Hepatocyte (in vitro differentiated cells): ENCODE data around the gene TRPM1. TPM values are rescaled to one million over a fixed set of nuclear protein-coding genes. Genes with fewer than 3 reads are reported as not detected.

Experiments used
- DNase-seq: peaks from one replicate; pipeline ENCODE4 v3.0.0-alpha.2; 2016; ENCODE audit warnings: low spot score
- H2AFZ ChIP-seq: fragments of 200-600 bp; sonication (generic); 2 replicates; pipeline ENCODE4 v1.6.0; 2016; ENCODE audit warnings: antibody characterized with exemption, mild to moderate bottlenecking
- H3K27ac ChIP-seq: fragments of 200-600 bp; sonication (generic); 2 replicates; pipeline ENCODE4 v1.5.1; 2016; ENCODE audit warnings: mild to moderate bottlenecking
- H3K27me3 ChIP-seq: fragments of 200-600 bp; sonication (generic); 2 replicates; pipeline ENCODE4 v1.6.1; 2016
- H3K36me3 ChIP-seq: fragments of 200-600 bp; sonication (generic); replicated peaks from 2 replicates; pipeline ENCODE4 v1.5.1; 2016; ENCODE audit warnings: low read depth; ENCODE audit not compliant: insufficient read depth
- H3K4me1 ChIP-seq: fragments of 200-600 bp; sonication (generic); 2 replicates; pipeline ENCODE4 v1.5.1; 2016; ENCODE audit warnings: mild to moderate bottlenecking, moderate library complexity; ENCODE audit not compliant: insufficient read depth
- H3K4me2 ChIP-seq: fragments of 200-600 bp; sonication (generic); 2 replicates; pipeline ENCODE4 v1.6.0; 2016
- H3K4me3 ChIP-seq: fragments of 200-600 bp; sonication (generic); 2 replicates; pipeline ENCODE4 v1.5.1; 2016; ENCODE audit warnings: mild to moderate bottlenecking
- H3K79me2 ChIP-seq: fragments of 200-600 bp; sonication (generic); 2 replicates; pipeline ENCODE4 v1.6.0; 2017; ENCODE audit warnings: mild to moderate bottlenecking
- H3K9me2 ChIP-seq: fragments of 200-600 bp; sonication (generic); replicated peaks from 2 replicates; pipeline ENCODE4 v1.6.0; 2017; ENCODE audit warnings: mild to moderate bottlenecking; ENCODE audit not compliant: insufficient read depth
- H3K9me3 ChIP-seq: fragments of 200-600 bp; sonication (generic); 2 replicates; pipeline ENCODE4 v1.5.1; 2016; ENCODE audit warnings: low read depth, mild to moderate bottlenecking
- H4K20me1 ChIP-seq: fragments of 200-600 bp; sonication (generic); 2 replicates; pipeline ENCODE4 v1.6.0; 2016; ENCODE audit warnings: mild to moderate bottlenecking; ENCODE audit not compliant: insufficient read depth, poor library complexity, severe bottlenecking
- EZH2 ChIP-seq: fragments of 200-600 bp; sonication (generic); IDR thresholded peaks from 2 replicates; pipeline ENCODE4 v1.6.1; 2016; ENCODE audit warnings: antibody characterized with exemption, mild to moderate bottlenecking, borderline replicate concordance
- EZH2phosphoT487 ChIP-seq: fragments of 200-600 bp; sonication (generic); IDR thresholded peaks from one replicate; pipeline ENCODE4 v1.6.1; 2018; ENCODE audit warnings: antibody characterized with exemption, mild to moderate bottlenecking, low read depth, moderate library complexity; ENCODE audit not compliant: unreplicated experiment, severe bottlenecking
- WGBS: methylation state at CpG from one replicate; pipeline ENCODE4 v1.1.6; 2016; ENCODE audit warnings: low lambda C conversion rate; ENCODE audit errors: missing lambda C conversion rate; 5-methylcytosine and 5-hydroxymethylcytosine counted together
- polyA plus RNA-seq: library from polyadenylated mRNA; unstranded; fragments of >200 nt; fragmentation: Nextera tagmentation; extraction: Ambion mirVana; gene quantifications from 2 replicates; pipeline ENCODE4 v1.2.1, GENCODE V29; 2016
- total RNA-seq: library from RNA; depleted of rRNA; stranded (reverse); fragments of >200 nt; gene quantifications from 2 replicates; pipeline ENCODE4 v1.2.3, GENCODE V29; 2014
- TF ChIP-seq, protein P1 (sequence below): fragments of 200-600 bp; sonication (generic); IDR thresholded peaks from 2 replicates; pipeline ENCODE4 v1.5.1; 2016; ENCODE audit warnings: antibody characterized with exemption, mild to moderate bottlenecking; ENCODE audit not compliant: poor library complexity

The TRPM1 gene
- total and polyA plus RNA-seq, 2 experiments from 2014 or later = not detected

DNA sequence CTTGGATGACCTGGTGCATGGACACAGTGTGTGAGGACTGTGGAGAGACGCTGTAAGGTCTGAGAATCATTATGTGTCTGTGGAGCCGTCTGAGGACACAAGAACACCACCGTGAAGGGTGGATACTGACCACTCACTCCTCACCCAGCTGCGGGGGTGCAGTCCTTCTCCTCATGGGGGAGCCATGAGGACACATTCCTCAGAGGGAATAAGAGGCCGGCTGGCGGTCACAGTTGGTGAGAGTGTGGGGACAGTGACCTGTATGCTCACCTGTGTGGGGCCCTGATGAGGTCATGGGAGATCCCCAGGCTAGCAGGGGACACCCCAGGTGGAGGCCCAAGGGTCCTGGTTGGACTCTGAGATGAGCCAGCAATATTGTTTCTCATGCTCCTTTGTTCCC lies 2.5 kb upstream of the TRPM1 start:
- WGBS = 87% methylated on average over 6 of the region's 6 CpGs
- no peaks in the 10 kb centered on the region for H3K27me3 ChIP-seq
- no peaks in the 10 kb centered on the region for H3K9me3 ChIP-seq
- no peak for DNase-seq
- no peaks in the 10 kb centered on the region for H3K9me2 ChIP-seq
- H2AFZ ChIP-seq = no peak overlapping the region
- no peaks in the 10 kb centered on the region for H4K20me1 ChIP-seq
- no peak overlapping the region for H3K4me2 ChIP-seq
- H3K36me3 ChIP-seq = no peaks in the 10 kb centered on the region
- H3K79me2 ChIP-seq = no peaks in the 10 kb centered on the region
- no peak overlapping the region for H3K27ac ChIP-seq
- H3K4me1 ChIP-seq = peaks cover 7% of the 10 kb centered on the region
- TF ChIP-seq, protein P1, sequence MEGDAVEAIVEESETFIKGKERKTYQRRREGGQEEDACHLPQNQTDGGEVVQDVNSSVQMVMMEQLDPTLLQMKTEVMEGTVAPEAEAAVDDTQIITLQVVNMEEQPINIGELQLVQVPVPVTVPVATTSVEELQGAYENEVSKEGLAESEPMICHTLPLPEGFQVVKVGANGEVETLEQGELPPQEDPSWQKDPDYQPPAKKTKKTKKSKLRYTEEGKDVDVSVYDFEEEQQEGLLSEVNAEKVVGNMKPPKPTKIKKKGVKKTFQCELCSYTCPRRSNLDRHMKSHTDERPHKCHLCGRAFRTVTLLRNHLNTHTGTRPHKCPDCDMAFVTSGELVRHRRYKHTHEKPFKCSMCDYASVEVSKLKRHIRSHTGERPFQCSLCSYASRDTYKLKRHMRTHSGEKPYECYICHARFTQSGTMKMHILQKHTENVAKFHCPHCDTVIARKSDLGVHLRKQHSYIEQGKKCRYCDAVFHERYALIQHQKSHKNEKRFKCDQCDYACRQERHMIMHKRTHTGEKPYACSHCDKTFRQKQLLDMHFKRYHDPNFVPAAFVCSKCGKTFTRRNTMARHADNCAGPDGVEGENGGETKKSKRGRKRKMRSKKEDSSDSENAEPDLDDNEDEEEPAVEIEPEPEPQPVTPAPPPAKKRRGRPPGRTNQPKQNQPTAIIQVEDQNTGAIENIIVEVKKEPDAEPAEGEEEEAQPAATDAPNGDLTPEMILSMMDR = no peak
- no peak for TF ChIP-seq EZH2phosphoT487
- no peak for TF ChIP-seq EZH2
- H3K4me3 ChIP-seq = no peak overlapping the region

DNA sequence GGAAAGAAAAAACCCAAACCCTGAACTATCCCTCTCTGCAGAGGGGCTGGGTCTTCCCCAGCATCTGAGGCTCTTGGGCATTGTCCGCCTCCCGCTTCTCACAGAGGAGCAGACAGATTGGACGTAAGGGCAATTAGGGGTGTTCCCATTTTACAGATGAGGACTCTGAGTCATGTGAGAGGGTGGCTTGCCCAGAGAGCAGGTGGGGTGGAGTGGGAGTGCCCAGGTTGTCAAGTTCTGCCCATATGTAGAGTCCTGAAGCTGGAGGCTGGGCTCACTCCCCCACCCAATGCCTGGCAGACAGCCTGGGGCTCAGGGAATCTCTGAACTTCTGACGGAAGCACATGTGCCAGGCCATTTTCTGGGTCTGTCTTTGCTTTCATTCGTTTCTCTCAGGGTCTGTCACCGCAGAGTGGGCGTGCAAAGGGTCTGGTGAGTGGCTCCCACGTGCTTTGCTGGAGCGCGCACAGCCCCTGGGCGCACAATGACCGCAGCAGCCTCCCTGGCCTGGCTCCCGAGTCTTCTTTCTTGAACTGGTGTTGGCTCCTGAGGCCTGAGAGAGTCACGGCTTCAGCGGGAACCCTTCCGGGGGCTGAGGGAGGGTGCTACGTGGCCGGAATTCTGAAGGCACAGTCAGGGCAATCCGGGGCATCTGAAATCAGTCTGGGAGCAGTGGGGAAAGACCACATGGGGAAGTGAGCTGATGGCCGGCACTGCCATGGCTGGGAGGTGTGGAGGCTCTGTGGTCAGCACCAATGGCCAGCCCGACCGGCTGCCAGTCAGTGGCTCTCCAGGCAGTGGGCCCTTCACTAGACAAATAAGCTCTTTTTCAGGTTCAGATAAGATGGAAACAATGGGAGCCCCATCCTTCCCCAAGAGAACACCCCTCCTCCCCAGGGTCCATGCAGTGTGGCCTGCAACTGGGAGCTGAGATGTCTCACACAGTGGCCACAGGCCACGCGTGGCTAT lies 1.1 kb upstream of the TRPM1 start:
- no peak for DNase-seq
- no peaks in the 10 kb centered on the region for H3K79me2 ChIP-seq
- H3K4me2 ChIP-seq = no peak overlapping the region
- no peaks in the 10 kb centered on the region for H3K27me3 ChIP-seq
- TF ChIP-seq EZH2phosphoT487 (no peak), EZH2 (no peak)
- TF ChIP-seq, protein P1 = no peak
- no peaks in the 10 kb centered on the region for H3K9me2 ChIP-seq
- no peaks in the 10 kb centered on the region for H3K9me3 ChIP-seq
- WGBS = 89% methylated on average over 24 of the region's 24 CpGs
- H4K20me1 ChIP-seq = no peaks in the 10 kb centered on the region
- no peak overlapping the region for H2AFZ ChIP-seq
- no peak overlapping the region for H3K4me3 ChIP-seq
- no peak overlapping the region for H3K27ac ChIP-seq
- peaks cover 12% of the 10 kb centered on the region for H3K4me1 ChIP-seq
- no peaks in the 10 kb centered on the region for H3K36me3 ChIP-seq

DNA sequence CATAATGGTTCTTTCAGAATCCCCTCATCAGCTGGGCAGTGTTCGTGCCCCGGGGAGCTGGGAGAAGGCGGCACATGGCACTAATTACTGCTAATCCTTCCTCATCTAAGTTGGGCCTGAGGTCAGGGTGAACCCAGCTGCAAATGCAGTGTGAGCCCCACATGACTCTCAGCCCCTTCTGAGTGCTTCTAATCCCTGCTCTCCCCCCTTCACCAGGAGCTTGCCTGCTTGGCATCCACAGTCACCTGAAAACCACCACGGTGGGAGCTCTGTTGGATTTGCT lies 455 bp upstream of the TRPM1 start:
- H3K27ac ChIP-seq = no peak overlapping the region
- no peak overlapping the region for H2AFZ ChIP-seq
- H3K4me1 ChIP-seq = peaks cover 12% of the 10 kb centered on the region
- TF ChIP-seq EZH2phosphoT487 (no peak), EZH2 (no peak)
- TF ChIP-seq, protein P1 = no peak
- no peaks in the 10 kb centered on the region for H4K20me1 ChIP-seq
- no peak for DNase-seq
- no peak overlapping the region for H3K4me3 ChIP-seq
- H3K9me3 ChIP-seq = no peaks in the 10 kb centered on the region
- H3K79me2 ChIP-seq = no peaks in the 10 kb centered on the region
- no peaks in the 10 kb centered on the region for H3K27me3 ChIP-seq
- H3K36me3 ChIP-seq = no peaks in the 10 kb centered on the region
- H3K9me2 ChIP-seq = no peaks in the 10 kb centered on the region
- WGBS = 35% methylated on average over 4 of the region's 4 CpGs
- H3K4me2 ChIP-seq = no peak overlapping the region
